WTC11 (cell line): ENCODE results near the gene ABCA1.

Source experiments
- FOXK1 ChIP-seq: sonication (generic); formaldehyde crosslinking; IDR thresholded peaks from 2 replicates; pipeline ENCODE4 v1.8.0; 2022; ENCODE audit warnings: mild to moderate bottlenecking, moderate library complexity, missing genetic modification reagents
- MAX ChIP-seq: sonication (generic); formaldehyde crosslinking; IDR thresholded peaks from 2 replicates; pipeline ENCODE4 v1.8.0; 2022; ENCODE audit warnings: mild to moderate bottlenecking, missing genetic modification reagents
- MXD4 ChIP-seq: fragments of 250-450 bp; sonication (Bioruptor Pico); IDR thresholded peaks from 2 replicates; pipeline ENCODE4 v1.8.0; 2021; ENCODE audit warnings: mild to moderate bottlenecking, moderate library complexity, borderline replicate concordance
- NR2C2 ChIP-seq: sonication (generic); formaldehyde crosslinking; IDR thresholded peaks from 2 replicates; pipeline ENCODE4 v1.8.0; 2022; ENCODE audit warnings: mild to moderate bottlenecking, missing genetic modification reagents
- SMAD3 ChIP-seq: sonication (generic); formaldehyde crosslinking; IDR thresholded peaks from 2 replicates; pipeline ENCODE4 v1.8.0; 2022; ENCODE audit warnings: missing genetic modification reagents, mild to moderate bottlenecking, borderline replicate concordance
- SP1 ChIP-seq: sonication (generic); formaldehyde crosslinking; conservative IDR thresholded peaks from 2 replicates; pipeline ENCODE4 v1.8.1; 2022; ENCODE audit warnings: missing genetic modification reagents
- TEAD1 ChIP-seq: sonication (generic); formaldehyde crosslinking; IDR thresholded peaks from 2 replicates; pipeline ENCODE4 v1.8.0; 2022; ENCODE audit warnings: mild to moderate bottlenecking, missing genetic modification reagents
- ZNF396 ChIP-seq: fragments of 250-450 bp; sonication (Bioruptor Pico); IDR thresholded peaks from 2 replicates; pipeline ENCODE4 v1.8.0; 2021; ENCODE audit warnings: mild to moderate bottlenecking, moderate library complexity, borderline replicate concordance
- TF ChIP-seq, protein P1 (sequence below): fragments of 200-600 bp; IDR thresholded peaks from 2 replicates; pipeline ENCODE4 v1.8.0; 2022; ENCODE audit warnings: antibody characterized with exemption
- TF ChIP-seq, protein P2 (sequence below): sonication (generic); formaldehyde crosslinking; IDR thresholded peaks from 2 replicates; pipeline ENCODE4 v1.8.1; 2022; ENCODE audit warnings: low read depth, mild to moderate bottlenecking, moderate library complexity, missing genetic modification reagents, borderline replicate concordance
- TF ChIP-seq, protein P3 (sequence below): sonication (generic); formaldehyde crosslinking; IDR thresholded peaks from 2 replicates; pipeline ENCODE4 v1.8.1; 2022; ENCODE audit warnings: low read depth, missing genetic modification reagents, borderline replicate concordance

GRCh38 chr9:104778802-104779201, 149.2 kb downstream of the ABCA1 start:
- TF ChIP-seq TEAD1 (CRISPR knock-in tag) (no peak), SMAD3 (CRISPR knock-in tag) (no peak), MXD4 (CRISPR knock-in tag) (no peak), ZNF396 (CRISPR knock-in tag) (no peak), MAX (CRISPR knock-in tag) (no peak), NR2C2 (CRISPR knock-in tag) (no peak), SP1 (CRISPR knock-in tag) (no peak), FOXK1 (no peak)
- TF ChIP-seq, protein P1, sequence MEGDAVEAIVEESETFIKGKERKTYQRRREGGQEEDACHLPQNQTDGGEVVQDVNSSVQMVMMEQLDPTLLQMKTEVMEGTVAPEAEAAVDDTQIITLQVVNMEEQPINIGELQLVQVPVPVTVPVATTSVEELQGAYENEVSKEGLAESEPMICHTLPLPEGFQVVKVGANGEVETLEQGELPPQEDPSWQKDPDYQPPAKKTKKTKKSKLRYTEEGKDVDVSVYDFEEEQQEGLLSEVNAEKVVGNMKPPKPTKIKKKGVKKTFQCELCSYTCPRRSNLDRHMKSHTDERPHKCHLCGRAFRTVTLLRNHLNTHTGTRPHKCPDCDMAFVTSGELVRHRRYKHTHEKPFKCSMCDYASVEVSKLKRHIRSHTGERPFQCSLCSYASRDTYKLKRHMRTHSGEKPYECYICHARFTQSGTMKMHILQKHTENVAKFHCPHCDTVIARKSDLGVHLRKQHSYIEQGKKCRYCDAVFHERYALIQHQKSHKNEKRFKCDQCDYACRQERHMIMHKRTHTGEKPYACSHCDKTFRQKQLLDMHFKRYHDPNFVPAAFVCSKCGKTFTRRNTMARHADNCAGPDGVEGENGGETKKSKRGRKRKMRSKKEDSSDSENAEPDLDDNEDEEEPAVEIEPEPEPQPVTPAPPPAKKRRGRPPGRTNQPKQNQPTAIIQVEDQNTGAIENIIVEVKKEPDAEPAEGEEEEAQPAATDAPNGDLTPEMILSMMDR: no peak
- TF ChIP-seq, protein P2, sequence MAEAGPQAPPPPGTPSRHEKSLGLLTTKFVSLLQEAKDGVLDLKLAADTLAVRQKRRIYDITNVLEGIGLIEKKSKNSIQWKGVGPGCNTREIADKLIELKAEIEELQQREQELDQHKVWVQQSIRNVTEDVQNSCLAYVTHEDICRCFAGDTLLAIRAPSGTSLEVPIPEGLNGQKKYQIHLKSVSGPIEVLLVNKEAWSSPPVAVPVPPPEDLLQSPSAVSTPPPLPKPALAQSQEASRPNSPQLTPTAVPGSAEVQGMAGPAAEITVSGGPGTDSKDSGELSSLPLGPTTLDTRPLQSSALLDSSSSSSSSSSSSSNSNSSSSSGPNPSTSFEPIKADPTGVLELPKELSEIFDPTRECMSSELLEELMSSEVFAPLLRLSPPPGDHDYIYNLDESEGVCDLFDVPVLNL (CRISPR knock-in tag): no peak
- TF ChIP-seq, protein P3, sequence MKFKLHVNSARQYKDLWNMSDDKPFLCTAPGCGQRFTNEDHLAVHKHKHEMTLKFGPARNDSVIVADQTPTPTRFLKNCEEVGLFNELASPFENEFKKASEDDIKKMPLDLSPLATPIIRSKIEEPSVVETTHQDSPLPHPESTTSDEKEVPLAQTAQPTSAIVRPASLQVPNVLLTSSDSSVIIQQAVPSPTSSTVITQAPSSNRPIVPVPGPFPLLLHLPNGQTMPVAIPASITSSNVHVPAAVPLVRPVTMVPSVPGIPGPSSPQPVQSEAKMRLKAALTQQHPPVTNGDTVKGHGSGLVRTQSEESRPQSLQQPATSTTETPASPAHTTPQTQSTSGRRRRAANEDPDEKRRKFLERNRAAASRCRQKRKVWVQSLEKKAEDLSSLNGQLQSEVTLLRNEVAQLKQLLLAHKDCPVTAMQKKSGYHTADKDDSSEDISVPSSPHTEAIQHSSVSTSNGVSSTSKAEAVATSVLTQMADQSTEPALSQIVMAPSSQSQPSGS: no peak
